ENCODE measurements around the gene OXSR1. TPM values are rescaled to one million over a fixed set of nuclear protein-coding genes. Genes with fewer than 3 reads are reported as not detected.

OXSR1 gene
- total RNA-seq, 1 donor from 2014 or later: 22.9 TPM

GRCh38 chr3:38169027-38169317 is 3.6 kb downstream of the OXSR1 start:
- H3K9me3 ChIP-seq (replicated peaks): no peaks in the 10 kb centered on the region
- no peak for DNase-seq
- no peaks in the 10 kb centered on the region for H3K27me3 ChIP-seq (ENCODE audit: low read depth)
- intact Hi-C loops (cut with micrococcal nuclease): no loop called here
- no peak overlapping the region for H3K27ac ChIP-seq (replicated peaks)
- no peak overlapping the region for H3K4me3 ChIP-seq
- no peak for TF ChIP-seq CTCF (IDR thresholded peaks at IDR 0.05; ENCODE audit: borderline replicate concordance)
- no peaks in the 10 kb centered on the region for H3K36me3 ChIP-seq
- peaks cover 63% of the 10 kb centered on the region for H3K4me1 ChIP-seq

DNA sequence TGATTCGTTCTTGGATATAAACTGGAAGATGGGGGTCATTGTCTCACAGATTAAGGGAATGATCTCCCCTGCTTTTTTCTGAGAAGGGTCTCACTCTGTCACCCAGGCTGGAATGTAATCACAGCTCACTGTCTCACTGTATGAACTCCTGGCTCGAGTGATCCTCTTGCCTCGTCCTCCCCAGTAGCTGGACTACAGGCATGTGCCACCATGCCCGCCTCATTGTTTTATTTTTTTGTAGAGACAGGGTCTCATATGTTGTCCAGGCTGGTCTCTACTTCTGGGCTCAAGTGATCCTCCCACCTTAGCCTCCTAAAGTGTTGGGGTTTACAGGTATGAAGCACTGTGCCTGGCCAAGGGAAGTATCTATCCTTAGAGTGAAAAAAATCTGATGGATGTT is 5.4 kb downstream of the OXSR1 start:
- no peak for TF ChIP-seq CTCF (IDR thresholded peaks at IDR 0.05; ENCODE audit: borderline replicate concordance)
- H3K27ac ChIP-seq (replicated peaks): no peak overlapping the region
- intact Hi-C loops (cut with micrococcal nuclease): no loop called here
- DNase-seq: no peak
- no peaks in the 10 kb centered on the region for H3K27me3 ChIP-seq (ENCODE audit: low read depth)
- H3K36me3 ChIP-seq: no peaks in the 10 kb centered on the region
- no peak overlapping the region for H3K4me3 ChIP-seq
- H3K4me1 ChIP-seq: peaks cover 61% of the 10 kb centered on the region
- H3K9me3 ChIP-seq (replicated peaks): no peaks in the 10 kb centered on the region

DNA sequence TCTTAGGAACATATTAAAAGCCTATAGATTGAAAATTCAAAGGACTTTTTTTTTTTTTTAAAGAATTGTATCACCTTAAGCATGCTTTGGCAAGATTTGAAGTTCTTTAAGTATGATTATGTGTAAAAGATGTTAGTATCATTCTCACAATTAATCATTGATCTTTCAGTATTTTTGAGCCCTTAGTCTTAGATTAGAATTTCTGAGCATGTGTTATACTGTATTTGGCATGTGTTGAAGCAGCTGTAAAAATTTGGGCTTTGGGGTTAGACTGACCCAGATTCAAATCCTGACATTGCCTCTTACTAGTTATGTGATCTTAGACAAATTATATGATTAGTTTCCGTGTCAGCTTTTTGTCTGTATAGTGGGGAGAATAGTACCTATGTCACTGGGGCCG is 6.3 kb downstream of the OXSR1 start:
- intact Hi-C loops (cut with micrococcal nuclease): no loop called here
- no peak for TF ChIP-seq CTCF (IDR thresholded peaks at IDR 0.05; ENCODE audit: borderline replicate concordance)
- H3K27me3 ChIP-seq (ENCODE audit: low read depth): no peaks in the 10 kb centered on the region

GRCh38 chr3:38173834-38174418 is 8.6 kb downstream of the OXSR1 start:
- DNase-seq: no peak
- Histone ChIP-seq H3K9me3 (replicated peaks) (no peaks in the 10 kb centered on the region), H3K36me3 (no peaks in the 10 kb centered on the region), H3K4me3 (no peak overlapping the region), H3K4me1 (peaks cover 29% of the 10 kb centered on the region), H3K27ac (replicated peaks) (no peak overlapping the region), H3K27me3 (ENCODE audit: low read depth) (no peaks in the 10 kb centered on the region)
- intact Hi-C loops (cut with micrococcal nuclease): no loop called here
- TF ChIP-seq CTCF (IDR thresholded peaks at IDR 0.05; ENCODE audit: borderline replicate concordance): no peak

More for the DNA sequence above, 6.3 kb downstream of the OXSR1 start:
- no peaks in the 10 kb centered on the region for H3K9me3 ChIP-seq (replicated peaks)
- H3K36me3 ChIP-seq: no peaks in the 10 kb centered on the region
- no peak for DNase-seq
- no peak overlapping the region for H3K4me3 ChIP-seq
- H3K4me1 ChIP-seq: peaks cover 52% of the 10 kb centered on the region
- no peak overlapping the region for H3K27ac ChIP-seq (replicated peaks)

- no peak for DNase-seq
- no peaks in the 10 kb centered on the region for H3K27me3 ChIP-seq (ENCODE audit: low read depth)
- no peak overlapping the region for H3K4me3 ChIP-seq
- intact Hi-C loops (cut with micrococcal nuclease): no loop called here
- no peak for TF ChIP-seq CTCF (IDR thresholded peaks at IDR 0.05; ENCODE audit: borderline replicate concordance)
- H3K27ac ChIP-seq (replicated peaks): no peak overlapping the region
- H3K36me3 ChIP-seq: no peaks in the 10 kb centered on the region
- H3K4me1 ChIP-seq: peaks cover 25% of the 10 kb centered on the region
- H3K9me3 ChIP-seq (replicated peaks): no peaks in the 10 kb centered on the region
Observed at GRCh38 chr3:38177181-38177580, 11.8 kb downstream of the OXSR1 start.

- no peak for DNase-seq
- no peak overlapping the region for H3K27ac ChIP-seq (replicated peaks)
- H3K4me1 ChIP-seq: peaks cover 21% of the 10 kb centered on the region
- no peak for TF ChIP-seq CTCF (IDR thresholded peaks at IDR 0.05; ENCODE audit: borderline replicate concordance)
- H3K36me3 ChIP-seq: peaks cover 36% of the 10 kb centered on the region
- peaks cover 6% of the 10 kb centered on the region for H3K9me3 ChIP-seq (replicated peaks)
- no peak overlapping the region for H3K4me3 ChIP-seq
- no peaks in the 10 kb centered on the region for H3K27me3 ChIP-seq (ENCODE audit: low read depth)
- intact Hi-C loops (cut with micrococcal nuclease): no loop called here
Observed at GRCh38 chr3:38186781-38187180, 21.4 kb downstream of the OXSR1 start.
